Activated CD8-positive, alpha-beta memory T cell treated with anti-CD3 and anti-CD28 coated beads for 24 hours (primary cell): ENCODE measurements around the gene ZSCAN5B.
"Not testable (repeated sequence)": the region's sequence is repeated elsewhere in the genome, so short reads cannot be mapped to it uniquely, and the experiment has no call there.

ENCODE experiments used
- DNase-seq: peaks from one replicate; pipeline ENCODE4 v3.0.0-alpha.2; 2020

The ZSCAN5B gene

GRCh38 chr19:56197646-56198045 lies at the start of gene ZSCAN5B:
Gene ZSCAN5B, minus strand, starts transcription at chr19:56197783. Its CDS starts 4,731 bp downstream, at chr19:56193052.
- DNase-seq, result not testable (repeated sequence)

GRCh38 chr19:56245764-56246163 lies 48.2 kb upstream of the ZSCAN5B start:
- not testable (repeated sequence) for DNase-seq

- DNase-seq, result no peak
Measured at GRCh38 chr19:56245121-56245740, 47.6 kb upstream of the ZSCAN5B start.

GRCh38 chr19:56223481-56223880 lies 25.9 kb upstream of the ZSCAN5B start:
- no peak for DNase-seq

GRCh38 chr19:56222901-56223300 lies 25.3 kb upstream of the ZSCAN5B start:
- no peak for DNase-seq

- no peak for DNase-seq
Measured at GRCh38 chr19:56221851-56222250, 24.3 kb upstream of the ZSCAN5B start.

GRCh38 chr19:56221442-56221841 lies 23.9 kb upstream of the ZSCAN5B start:
- DNase-seq, result not testable (repeated sequence)

GRCh38 chr19:56218961-56219360 lies 21.4 kb upstream of the ZSCAN5B start:
- no peak for DNase-seq

GRCh38 chr19:56217039-56217949 lies 19.7 kb upstream of the ZSCAN5B start:
- DNase-seq, result peak; percentile 55

- DNase-seq, result no peak
Measured at GRCh38 chr19:56211718-56212117, 14.1 kb upstream of the ZSCAN5B start.

- DNase-seq, result not testable (repeated sequence)
Measured at GRCh38 chr19:56210036-56210435, 12.5 kb upstream of the ZSCAN5B start.

- DNase-seq, result no peak
Measured at GRCh38 chr19:56209091-56209490, 11.5 kb upstream of the ZSCAN5B start.

GRCh38 chr19:56207581-56207980 lies 10.0 kb upstream of the ZSCAN5B start:
- DNase-seq, result not testable (repeated sequence)

GRCh38 chr19:56201973-56202372 lies 4.4 kb upstream of the ZSCAN5B start, which contains the start of gene ZSCAN5C:
Gene ZSCAN5C, plus strand, starts transcription at chr19:56202273. Its CDS starts 3,641 bp downstream, at chr19:56205914.
- no peak for DNase-seq

- no peak for DNase-seq
Measured at GRCh38 chr19:56199687-56200086, 2.1 kb upstream of the ZSCAN5B start.

GRCh38 chr19:56193981-56194640 lies 3.5 kb downstream of the ZSCAN5B start:
- DNase-seq, result no peak

GRCh38 chr19:56191711-56192110 lies 5.9 kb downstream of the ZSCAN5B start:
- DNase-seq, result no peak

- DNase-seq, result no peak
Measured at GRCh38 chr19:56191115-56191514, 6.5 kb downstream of the ZSCAN5B start.

- no peak for DNase-seq
Measured at GRCh38 chr19:56189785-56190184, 7.8 kb downstream of the ZSCAN5B start.

- DNase-seq, result no peak
Measured at GRCh38 chr19:56177564-56178243, 19.9 kb downstream of the ZSCAN5B start.

- no peak for DNase-seq
Measured at GRCh38 chr19:56176881-56177280, 20.7 kb downstream of the ZSCAN5B start.

GRCh38 chr19:56176310-56176709 lies 21.3 kb downstream of the ZSCAN5B start:
- DNase-seq, result not testable (repeated sequence)

GRCh38 chr19:56175861-56176307 lies 21.7 kb downstream of the ZSCAN5B start, which contains the start of gene GALP:
Gene GALP, plus strand, starts transcription at chr19:56176008. Its CDS starts 1,101 bp downstream, at chr19:56177109.
- not testable (repeated sequence) for DNase-seq
